Measurements from ENCODE around the gene ZNF20. TPM values are rescaled to one million over a fixed set of nuclear protein-coding genes. Genes with fewer than 3 reads are reported as not detected.
"Not testable (repeated sequence)": the region's sequence is repeated elsewhere in the genome, so short reads cannot be mapped to it uniquely, and the experiment has no call there.

ZNF20 gene
- total RNA-seq, 2 donors from 2014 or later, result 1.3 to 1.6 TPM

DNA sequence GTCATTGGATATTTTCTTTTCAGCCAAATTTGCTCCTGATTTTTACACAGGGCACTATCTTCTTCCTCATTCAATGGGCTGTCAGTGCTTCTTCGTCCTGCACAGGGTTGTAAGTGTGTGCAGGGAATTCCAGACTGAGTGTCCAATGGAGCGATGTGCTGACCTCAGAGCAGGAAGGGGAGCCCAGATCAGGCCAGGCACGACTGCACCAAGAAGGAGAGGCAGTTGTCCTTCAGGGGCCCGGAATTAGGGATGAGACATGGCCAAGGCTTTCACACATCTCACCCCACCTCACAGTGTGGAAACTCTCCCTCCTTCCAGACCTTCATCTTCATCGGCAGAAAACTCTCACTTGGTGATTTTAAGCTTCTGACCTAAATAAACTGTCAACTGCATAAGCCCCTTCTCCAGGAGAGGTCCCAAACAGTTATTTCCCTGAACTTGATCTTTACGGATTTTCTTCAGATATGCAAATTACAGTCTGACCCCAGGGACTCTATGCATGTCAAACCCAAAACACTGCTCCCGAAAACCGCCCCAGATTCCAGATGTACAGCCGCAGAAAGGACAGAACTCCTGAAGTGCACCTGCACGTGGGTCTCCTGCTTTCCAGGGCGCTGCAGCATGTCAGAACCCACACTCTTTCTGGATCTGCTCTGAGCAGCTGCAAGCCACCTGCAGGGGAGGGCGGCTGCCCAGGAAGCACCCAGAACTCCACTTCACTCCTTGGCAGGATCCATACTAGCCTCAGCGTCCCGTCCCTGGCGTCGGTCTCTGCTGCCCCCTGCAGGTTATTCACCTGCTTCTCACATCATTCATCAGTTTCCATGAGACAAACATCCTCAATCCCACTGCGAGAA is 625 bp upstream of the ZNF20 start:
- H3K9me3 ChIP-seq (ENCODE audit: control insufficient read depth, low read length, poor library complexity, severe bottlenecking), result no peaks in the 10 kb centered on the region
- no peak overlapping the region for H3K27ac Mint-ChIP-seq
- H3K4me3 Mint-ChIP-seq, result peak overlapping the region; percentile 97
- peaks cover 24% of the 10 kb centered on the region for H3K4me1 Mint-ChIP-seq
- peak; percentile 76 for ATAC-seq
- peak; percentile 68 to 75 (median 69) for DNase-seq
- peaks cover 10% of the 10 kb centered on the region for H3K36me3 Mint-ChIP-seq (ENCODE audit: low read depth)
- no peaks in the 10 kb centered on the region for H3K27me3 Mint-ChIP-seq

DNA sequence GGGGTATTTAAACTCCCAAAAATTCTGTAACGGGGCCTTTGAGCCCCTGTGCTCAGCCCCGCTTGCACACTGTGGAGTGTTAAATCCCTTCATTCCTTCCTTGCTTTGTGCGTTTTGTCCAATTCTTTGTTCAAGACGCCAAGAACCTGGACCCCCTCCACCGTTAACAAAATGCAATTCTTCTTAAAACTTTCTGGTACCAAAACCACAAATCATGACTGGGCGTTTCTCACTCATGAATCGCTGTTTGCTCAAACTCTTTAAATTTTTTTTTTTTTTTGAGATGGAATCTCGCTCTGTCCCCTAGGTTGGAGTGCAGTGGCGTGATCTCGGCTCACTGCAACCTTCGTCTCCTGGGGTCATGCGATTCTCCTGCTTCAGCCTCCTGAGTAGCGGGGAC is 881 bp downstream of the ZNF20 start:
- no peak for ATAC-seq
- H3K4me3 Mint-ChIP-seq, result peak overlapping the region; percentile 97
- no peaks in the 10 kb centered on the region for H3K27me3 Mint-ChIP-seq
- H3K9me3 ChIP-seq (ENCODE audit: control insufficient read depth, low read length, poor library complexity, severe bottlenecking), result no peaks in the 10 kb centered on the region
- no peak for DNase-seq
- H3K36me3 Mint-ChIP-seq (ENCODE audit: low read depth), result peaks cover 4% of the 10 kb centered on the region
- H3K27ac Mint-ChIP-seq, result peak overlapping the region; percentile 34
- peaks cover 24% of the 10 kb centered on the region for H3K4me1 Mint-ChIP-seq

DNA sequence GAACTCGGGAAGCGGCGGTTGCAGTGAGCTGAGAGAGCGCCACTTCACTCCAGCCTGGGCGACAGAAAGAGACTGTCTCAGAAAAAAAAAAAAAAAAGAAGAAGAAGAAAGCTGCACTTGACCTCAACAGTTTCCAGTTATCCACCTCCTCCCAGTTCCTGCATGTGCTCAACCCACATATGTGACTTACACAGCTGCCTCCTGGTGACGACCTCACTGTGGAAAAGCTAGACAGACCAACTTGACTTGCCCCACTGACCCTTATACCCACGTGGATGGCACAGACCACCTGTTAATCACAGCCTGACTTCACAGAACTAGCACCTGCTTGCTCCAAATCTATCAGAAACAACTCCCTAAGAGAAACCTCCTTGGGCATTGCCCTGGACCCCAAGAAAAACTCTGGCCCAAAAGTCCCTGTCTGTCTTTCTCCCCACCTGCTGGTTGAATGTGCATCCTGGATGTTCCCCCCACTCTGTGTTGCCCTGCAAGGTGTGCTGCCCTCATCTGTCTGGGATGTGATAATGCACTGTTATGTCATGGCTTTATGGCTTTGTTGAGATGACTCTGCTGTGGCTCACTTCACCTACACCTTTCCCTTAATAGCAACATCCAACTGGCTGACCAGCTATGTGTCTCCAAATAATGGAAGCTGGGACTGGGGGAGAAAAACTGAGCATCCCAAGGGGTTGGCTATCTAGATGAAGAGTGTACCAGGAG is 2.8 kb downstream of the ZNF20 start:
- H3K9me3 ChIP-seq (ENCODE audit: control insufficient read depth, low read length, poor library complexity, severe bottlenecking), result peaks cover 10% of the 10 kb centered on the region
- peaks cover 6% of the 10 kb centered on the region for H3K36me3 Mint-ChIP-seq (ENCODE audit: low read depth)
- DNase-seq, result no peak
- H3K4me3 Mint-ChIP-seq, result no peak overlapping the region
- H3K27ac Mint-ChIP-seq, result no peak overlapping the region
- H3K27me3 Mint-ChIP-seq, result no peaks in the 10 kb centered on the region
- H3K4me1 Mint-ChIP-seq, result peaks cover 24% of the 10 kb centered on the region
- no peak for ATAC-seq

DNA sequence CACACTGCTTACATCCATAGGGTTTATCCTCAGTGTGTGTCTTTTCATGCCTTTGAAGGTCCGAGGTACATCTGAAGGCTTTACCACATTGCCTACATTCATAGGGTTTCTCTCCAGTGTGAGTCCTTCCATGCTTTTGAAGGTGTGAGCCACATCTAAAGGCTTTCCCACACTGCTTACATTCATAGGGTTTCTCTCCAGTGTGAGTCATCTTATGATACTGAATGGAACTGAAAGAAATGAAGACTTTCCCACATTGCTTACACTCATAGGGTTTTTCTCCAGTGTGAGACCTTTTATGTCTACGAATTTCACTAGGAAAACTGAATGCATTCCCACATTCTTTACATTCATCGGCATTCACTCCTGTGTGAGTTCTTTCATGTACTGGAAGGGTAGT is 7.1 kb downstream of the ZNF20 start:
- Mint-ChIP-seq H3K4me3 (no peak overlapping the region), H3K27ac (no peak overlapping the region), H3K27me3 (no peaks in the 10 kb centered on the region), H3K4me1 (peaks cover 5% of the 10 kb centered on the region), H3K36me3 (ENCODE audit: low read depth) (peaks cover 6% of the 10 kb centered on the region)
- peaks cover 17% of the 10 kb centered on the region for H3K9me3 ChIP-seq (ENCODE audit: control insufficient read depth, low read length, poor library complexity, severe bottlenecking)
- no peak for ATAC-seq
- DNase-seq, result no peak

DNA sequence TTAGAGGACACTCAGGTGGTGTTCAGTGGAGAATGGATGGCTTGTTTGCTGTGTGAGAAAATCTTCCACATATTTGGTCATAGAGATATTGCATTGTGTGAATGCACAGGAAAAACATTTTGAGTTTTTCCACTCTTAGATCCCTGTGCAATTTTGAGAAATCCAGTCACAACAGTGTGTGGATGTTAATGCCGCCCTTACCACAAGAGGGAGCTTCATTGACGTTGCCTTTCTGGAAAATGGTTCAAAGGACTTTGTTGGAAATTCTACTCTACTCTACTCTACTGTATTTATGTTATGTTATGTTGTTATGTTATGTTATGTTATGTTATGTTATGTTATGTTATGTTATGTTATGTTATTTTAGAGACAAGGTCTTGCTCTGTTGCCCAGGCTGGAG is 13.4 kb downstream of the ZNF20 start:
- ATAC-seq (no peak), DNase-seq (no peak)
- peaks cover 2% of the 10 kb centered on the region for H3K9me3 ChIP-seq (ENCODE audit: control insufficient read depth, low read length, poor library complexity, severe bottlenecking)
- Mint-ChIP-seq H3K4me3 (no peak overlapping the region), H3K27ac (no peak overlapping the region), H3K27me3 (no peaks in the 10 kb centered on the region), H3K36me3 (ENCODE audit: low read depth) (no peaks in the 10 kb centered on the region), H3K4me1 (no peaks in the 10 kb centered on the region)

DNA sequence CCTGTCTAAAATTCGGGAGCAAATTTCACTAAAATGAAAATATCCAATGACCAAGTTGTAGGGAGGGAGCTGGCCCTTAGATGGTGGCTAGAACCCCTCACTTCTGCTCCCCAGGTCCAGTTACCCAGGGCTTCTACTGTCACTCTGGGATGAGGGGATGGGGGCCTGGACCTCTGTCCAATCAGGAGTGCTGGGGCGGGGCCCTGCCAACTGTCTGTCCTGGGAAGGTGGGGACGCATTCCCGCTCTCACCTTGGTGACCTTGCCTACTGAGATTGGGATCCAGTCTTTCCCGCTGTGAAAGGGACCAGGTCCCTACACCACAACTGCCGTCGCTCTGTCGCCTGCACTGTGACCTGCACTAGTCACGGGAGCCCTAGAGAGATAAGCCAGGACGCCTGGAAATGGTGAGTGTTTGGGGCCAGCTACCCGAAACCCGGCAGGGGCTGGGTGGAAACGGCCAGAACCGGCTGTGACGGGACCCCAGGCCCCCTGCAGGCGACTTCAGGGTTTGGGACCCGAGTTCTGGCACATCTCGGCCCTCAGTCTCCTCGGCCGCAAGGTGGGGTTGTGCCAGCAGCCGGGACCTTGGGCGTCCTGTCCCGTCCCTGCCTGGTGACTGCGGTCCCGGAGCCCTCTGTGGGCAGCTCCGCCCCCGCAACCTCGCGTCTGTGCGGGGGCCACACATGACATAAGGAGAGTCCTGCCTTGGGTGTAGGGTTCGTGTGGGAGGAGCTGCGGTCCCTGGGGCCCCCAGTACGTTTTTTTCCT is 22.8 kb downstream of the ZNF20 start:
- H3K4me1 Mint-ChIP-seq, result no peaks in the 10 kb centered on the region
- H3K27me3 Mint-ChIP-seq, result no peaks in the 10 kb centered on the region
- no peak overlapping the region for H3K4me3 Mint-ChIP-seq
- DNase-seq, result no peak
- no peaks in the 10 kb centered on the region for H3K9me3 ChIP-seq (ENCODE audit: control insufficient read depth, low read length, poor library complexity, severe bottlenecking)
- no peaks in the 10 kb centered on the region for H3K36me3 Mint-ChIP-seq (ENCODE audit: low read depth)
- no peak for ATAC-seq
- H3K27ac Mint-ChIP-seq, result no peak overlapping the region

DNA sequence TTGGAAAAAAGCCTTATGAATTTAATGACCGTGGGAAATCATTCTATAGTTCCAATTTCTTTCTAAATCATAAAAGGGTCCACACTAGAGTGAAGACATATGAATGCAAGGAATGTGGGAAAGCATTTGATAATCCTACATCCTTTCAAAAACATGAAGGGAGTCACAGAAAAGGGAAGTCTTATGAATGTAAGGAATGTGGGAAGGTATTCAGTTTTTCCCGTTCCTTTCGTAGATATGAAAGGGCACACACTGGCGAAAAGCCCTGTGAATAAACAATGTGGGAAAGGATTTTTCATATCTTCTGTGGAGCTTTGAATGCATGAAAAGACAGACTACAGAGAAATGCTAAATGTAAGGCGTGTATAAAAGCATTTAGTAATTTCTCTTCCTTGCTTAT is 27.0 kb downstream of the ZNF20 start:
- Mint-ChIP-seq H3K27ac (no peak overlapping the region), H3K4me3 (no peak overlapping the region), H3K4me1 (no peaks in the 10 kb centered on the region), H3K36me3 (ENCODE audit: low read depth) (no peaks in the 10 kb centered on the region), H3K27me3 (no peaks in the 10 kb centered on the region)
- DNase-seq (no peak), ATAC-seq (no peak)
- no peaks in the 10 kb centered on the region for H3K9me3 ChIP-seq (ENCODE audit: control insufficient read depth, low read length, poor library complexity, severe bottlenecking)

DNA sequence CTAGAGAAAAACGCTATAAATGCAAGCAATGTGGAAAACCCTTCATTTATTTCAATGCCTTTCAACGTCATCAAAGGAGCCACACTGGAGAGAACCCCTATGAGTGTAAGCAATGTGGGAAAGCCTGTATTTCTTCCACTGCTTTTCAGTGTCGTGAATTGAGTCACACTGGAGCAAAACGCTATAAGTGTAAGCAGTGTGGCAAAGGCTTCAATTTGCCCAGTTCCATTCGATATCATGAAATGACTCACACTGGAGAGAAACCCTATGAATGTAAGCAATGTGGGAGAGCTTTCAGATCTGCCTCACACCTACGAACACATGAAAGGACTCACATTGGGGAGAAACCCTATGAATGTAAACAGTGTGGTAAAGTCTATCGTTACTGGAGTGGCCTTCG is 27.4 kb downstream of the ZNF20 start:
- no peaks in the 10 kb centered on the region for H3K9me3 ChIP-seq (ENCODE audit: control insufficient read depth, low read length, poor library complexity, severe bottlenecking)
- Mint-ChIP-seq H3K4me3 (no peak overlapping the region), H3K27ac (no peak overlapping the region), H3K27me3 (no peaks in the 10 kb centered on the region), H3K36me3 (ENCODE audit: low read depth) (no peaks in the 10 kb centered on the region), H3K4me1 (no peaks in the 10 kb centered on the region)
- ATAC-seq, result no peak
- no peak for DNase-seq

DNA sequence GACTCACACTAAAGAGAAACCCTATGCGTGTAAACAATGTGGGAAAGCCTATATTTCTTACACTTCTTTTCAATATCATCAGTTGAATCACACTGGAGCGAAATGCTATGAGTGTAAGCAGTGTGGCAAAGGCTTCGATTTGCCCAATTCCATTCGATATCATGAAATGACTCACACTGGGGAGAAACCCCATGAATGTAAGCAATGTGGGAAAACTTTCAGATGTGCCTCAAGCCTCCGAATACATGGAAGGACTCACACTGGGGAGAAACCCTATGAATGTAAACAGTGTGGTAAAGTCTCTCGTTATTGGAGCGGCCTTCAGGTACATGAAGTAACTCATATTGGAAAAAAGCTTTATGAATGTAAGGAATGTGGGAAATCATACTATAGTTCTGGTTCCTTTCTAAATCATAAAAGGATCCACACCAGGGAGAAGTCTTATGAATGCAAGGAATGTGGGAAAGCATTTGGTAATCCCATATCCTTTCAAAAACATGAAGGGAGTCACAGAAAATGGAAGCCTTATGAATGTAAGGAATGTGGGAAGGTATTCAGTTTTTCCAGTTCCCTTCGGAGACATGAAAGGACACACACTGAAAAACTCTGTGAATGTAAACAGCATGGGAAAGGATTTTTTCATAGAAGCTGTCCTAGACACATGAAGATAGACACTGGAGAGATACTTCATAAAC is 28.1 kb downstream of the ZNF20 start:
- H3K27me3 Mint-ChIP-seq, result no peaks in the 10 kb centered on the region
- H3K36me3 Mint-ChIP-seq (ENCODE audit: low read depth), result no peaks in the 10 kb centered on the region
- no peak overlapping the region for H3K4me3 Mint-ChIP-seq
- DNase-seq, result no peak
- no peak for ATAC-seq
- H3K9me3 ChIP-seq (ENCODE audit: control insufficient read depth, low read length, poor library complexity, severe bottlenecking), result no peaks in the 10 kb centered on the region
- H3K27ac Mint-ChIP-seq, result no peak overlapping the region
- H3K4me1 Mint-ChIP-seq, result no peaks in the 10 kb centered on the region

DNA sequence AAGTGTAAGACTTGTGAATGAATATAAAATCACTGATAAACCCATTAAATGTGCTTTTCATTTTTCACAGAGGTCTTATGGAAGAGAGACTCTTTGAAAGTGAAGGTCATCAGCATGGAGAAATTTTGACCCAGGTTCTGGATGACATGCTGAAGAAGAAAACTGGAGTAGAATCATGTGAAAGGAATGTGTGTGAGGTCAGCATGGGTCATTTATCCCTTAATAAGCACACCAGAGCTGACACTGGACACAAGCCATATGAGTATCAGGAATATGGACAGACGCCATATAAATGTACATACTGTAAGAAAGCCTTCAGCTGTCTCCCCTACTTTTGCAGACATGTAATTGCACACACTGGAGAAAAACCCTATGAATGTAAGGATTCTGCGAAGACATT is 29.0 kb downstream of the ZNF20 start:
- ATAC-seq, result no peak
- Mint-ChIP-seq H3K4me1 (no peaks in the 10 kb centered on the region), H3K27ac (no peak overlapping the region), H3K4me3 (no peak overlapping the region), H3K36me3 (ENCODE audit: low read depth) (no peaks in the 10 kb centered on the region), H3K27me3 (no peaks in the 10 kb centered on the region)
- no peak for DNase-seq
- no peaks in the 10 kb centered on the region for H3K9me3 ChIP-seq (ENCODE audit: control insufficient read depth, low read length, poor library complexity, severe bottlenecking)

DNA sequence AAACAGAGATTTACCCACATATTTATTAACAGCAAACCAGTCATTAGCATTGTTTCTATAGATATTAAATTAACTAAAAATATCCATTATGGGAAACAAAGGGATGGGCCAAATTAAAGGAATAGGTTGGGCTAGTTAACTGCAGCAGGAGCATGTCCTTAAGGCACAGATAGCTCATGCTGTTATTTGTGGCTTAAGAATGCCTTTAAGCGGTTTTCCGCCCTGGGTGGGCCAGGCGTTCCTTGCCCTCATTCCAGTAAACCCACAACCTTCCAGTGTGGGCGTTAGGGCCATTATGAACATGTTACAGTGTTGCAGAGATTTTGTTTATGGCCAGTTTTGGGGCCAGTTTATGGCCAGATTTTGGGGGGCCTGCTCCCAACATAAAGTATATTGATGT is 36.2 kb downstream of the ZNF20 start:
- H3K9me3 ChIP-seq (ENCODE audit: control insufficient read depth, low read length, poor library complexity, severe bottlenecking); H3K36me3 Mint-ChIP-seq (ENCODE audit: low read depth); H3K27ac Mint-ChIP-seq; ATAC-seq; H3K27me3 Mint-ChIP-seq; DNase-seq; H3K4me1 Mint-ChIP-seq; H3K4me3 Mint-ChIP-seq: not testable (repeated sequence)

DNA sequence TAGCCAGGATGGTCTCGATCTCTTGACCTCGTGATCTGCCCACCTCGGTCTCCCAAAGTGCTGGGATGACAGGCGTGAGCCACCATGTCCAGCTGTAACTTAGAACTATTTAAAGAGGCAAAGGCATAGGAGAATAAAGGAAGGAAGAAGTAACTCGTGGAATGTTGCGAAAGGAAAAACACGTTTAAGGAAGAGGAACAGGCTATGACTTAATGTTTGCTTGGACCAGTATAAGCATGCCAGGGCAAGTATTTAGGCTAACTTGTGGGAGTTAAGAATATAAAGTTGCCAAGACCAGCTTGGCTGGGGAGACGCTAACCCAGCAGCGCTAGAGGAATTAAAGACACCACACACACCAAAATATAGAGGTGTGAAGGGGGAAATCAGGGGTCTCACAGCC is 42.1 kb downstream of the ZNF20 start:
- peaks cover 2% of the 10 kb centered on the region for H3K4me1 Mint-ChIP-seq
- H3K27ac Mint-ChIP-seq, result no peak overlapping the region
- DNase-seq (no peak), ATAC-seq (no peak)
- peaks cover 4% of the 10 kb centered on the region for H3K27me3 Mint-ChIP-seq
- H3K4me3 Mint-ChIP-seq, result no peak overlapping the region
- no peaks in the 10 kb centered on the region for H3K9me3 ChIP-seq (ENCODE audit: control insufficient read depth, low read length, poor library complexity, severe bottlenecking)
- H3K36me3 Mint-ChIP-seq (ENCODE audit: low read depth), result peaks cover 2% of the 10 kb centered on the region
